ENCODE measurements around the gene NNT. TPM values are rescaled to one million over a fixed set of nuclear protein-coding genes. Genes with fewer than 3 reads are reported as not detected.
A peak's percentile ranks its signal among the peaks of the same experiment; 100 is the strongest.

NNT gene
- total and polyA plus RNA-seq, 9 of the 15 experiments (the other 6 are each of a cell fraction or from before 2014, with no cell fraction given): 21.9 to 68.6 (median 42.2) TPM

GRCh38 chr5:43642428-43642827, 39.4 kb downstream of the NNT start:
- Histone ChIP-seq H3K79me2 (ENCODE audit: control insufficient read depth, insufficient read depth, low read length) (no peaks in the 10 kb centered on the region), H4K20me1 (replicated peaks; ENCODE audit: control insufficient read depth, insufficient read depth, low read length) (no peaks in the 10 kb centered on the region), H3K27ac (ENCODE audit: extremely low read depth, low read depth, low read length) (no peak overlapping the region), H3K9me1 (ENCODE audit: control insufficient read depth, insufficient read depth, low read length) (no peaks in the 10 kb centered on the region), H3K4me1 (replicated peaks in 1 of 2; ENCODE audit: control insufficient read depth in 2 of 2, insufficient read depth in 2 of 2, low read length in 2 of 2) (no peaks in the 10 kb centered on the region), H3K4me2 (ENCODE audit: insufficient read depth, low read length) (no peak overlapping the region), H2AFZ (ENCODE audit: low read depth, low read length) (no peak overlapping the region), H3K4me3 (no peak overlapping the region), H3K27me3 (ENCODE audit: control insufficient read depth in 2 of 2, insufficient read depth in 2 of 2, low read length in 2 of 2) (no peaks in the 10 kb centered on the region), H3K9ac (ENCODE audit: insufficient read depth in 1 of 2, low read depth in 2 of 2, low read length in 2 of 2) (no peak overlapping the region), H3K36me3 (ENCODE audit: control insufficient read depth, insufficient read depth, low read length) (peaks cover 21% of the 10 kb centered on the region; the same call in 2 of the 3 replicates), H3K9me3 (replicated peaks; ENCODE audit: control insufficient read depth, insufficient read depth, low read depth, low read length) (no peaks in the 10 kb centered on the region)
- ChIA-PET POLR2A (interaction anchor here (0.7 kb wide), 1 partner anchor 422 kb away, joined by 3 read pairs; no protein-coding TSS in a partner anchor), CTCF (ENCODE audit: low intra/inter-chr PET ratio) (no interaction called here)
- ATAC-seq: peak; percentile 28; the same call in 2 of the 3 replicates
- TF ChIP-seq DIDO1 (tag; IDR thresholded peaks at IDR 0.05; ENCODE audit: low read depth) (no peak), IRF9 (tag; IDR thresholded peaks at IDR 0.05) (no peak), ZBTB43 (CRISPR knock-in tag; IDR thresholded peaks at IDR 0.05) (no peak), KLF13 (tag; IDR thresholded peaks at IDR 0.05; ENCODE audit: borderline replicate concordance, low read depth) (no peak), E2F5 (CRISPR knock-in tag; IDR thresholded peaks at IDR 0.05) (no peak), SMAD2 (IDR thresholded peaks at IDR 0.05; ENCODE audit: low read depth, low read length) (no peak), PTBP1 (IDR thresholded peaks at IDR 0.05; ENCODE audit: low read depth, low read length) (no peak), HDAC3 (IDR thresholded peaks at IDR 0.05; ENCODE audit: borderline replicate concordance, partially characterized antibody) (no peak), TAF15 (IDR thresholded peaks at IDR 0.05; ENCODE audit: low read depth, low read length) (no peak), PHF21A (IDR thresholded peaks at IDR 0.05; ENCODE audit: borderline replicate concordance, low read depth) (no peak), ZNF740 (CRISPR knock-in tag; IDR thresholded peaks at IDR 0.05) (no peak), ZNF740 (tag; IDR thresholded peaks at IDR 0.05) (no peak), ZFP1 (CRISPR knock-in tag; IDR thresholded peaks at IDR 0.05) (no peak), SMARCA4 (IDR thresholded peaks at IDR 0.05) (no peak), SMARCA5 (IDR thresholded peaks at IDR 0.05) (no peak), NFYB (IDR thresholded peaks at IDR 0.05; ENCODE audit: extremely low read depth, insufficient read length) (no peak)
- FAIRE-seq: no peak
- in situ Hi-C loops (cut with MboI) (no loop called here), intact Hi-C loops (cut with micrococcal nuclease) (no loop called here)
- WGBS (ENCODE audit: insufficient coverage, low coverage, missing lambda C conversion rate): 36% methylated on average over 2 of the region's 2 CpGs
- BruUV-seq (replicated peaks): no TSS peak
- no peak for DNase-seq (ENCODE audit: extremely low read depth in 1 of 4, low spot score in 3 of 4)

Data from K562 (cell line).